GM19035 (cell line): ENCODE data around the gene PRDM16.

Experiments
- ATAC-seq: cut with Tn5 transposase; IDR thresholded peaks from one replicate; pipeline ENCODE4 v1.9.1; 2021; ENCODE audit not compliant: unreplicated experiment

The PRDM16 gene

GRCh38 chr1:3120994-3121393 lies 52.0 kb downstream of the PRDM16 start:
- ATAC-seq = no peak

- ATAC-seq = no peak
Measured at GRCh38 chr1:3121401-3122210, 52.6 kb downstream of the PRDM16 start.

GRCh38 chr1:3122311-3122710 lies 53.3 kb downstream of the PRDM16 start:
- ATAC-seq = no peak

- no peak for ATAC-seq
Measured at GRCh38 chr1:3124246-3124645, 55.2 kb downstream of the PRDM16 start.

GRCh38 chr1:3125078-3125477 lies 56.1 kb downstream of the PRDM16 start:
- ATAC-seq = no peak

GRCh38 chr1:3125546-3126368 lies 56.8 kb downstream of the PRDM16 start:
- no peak for ATAC-seq

- ATAC-seq = no peak
Measured at GRCh38 chr1:3126756-3127678, 58.0 kb downstream of the PRDM16 start.

GRCh38 chr1:3127738-3128137 lies 58.7 kb downstream of the PRDM16 start:
- no peak for ATAC-seq

GRCh38 chr1:3128431-3129132 lies 59.6 kb downstream of the PRDM16 start:
- no peak for ATAC-seq

GRCh38 chr1:3129133-3129490 lies 60.1 kb downstream of the PRDM16 start:
- no peak for ATAC-seq

- no peak for ATAC-seq
Measured at GRCh38 chr1:3130268-3130667, 61.3 kb downstream of the PRDM16 start.

GRCh38 chr1:3132660-3133059 lies 63.7 kb downstream of the PRDM16 start:
- ATAC-seq = no peak

GRCh38 chr1:3133686-3134085 lies 64.7 kb downstream of the PRDM16 start:
- ATAC-seq = no peak

- ATAC-seq = no peak
Measured at GRCh38 chr1:3134381-3135072, 65.5 kb downstream of the PRDM16 start.

GRCh38 chr1:3135073-3135702 lies 66.2 kb downstream of the PRDM16 start:
- ATAC-seq = no peak

GRCh38 chr1:3135744-3136455 lies 66.9 kb downstream of the PRDM16 start:
- ATAC-seq = no peak

GRCh38 chr1:3136532-3136931 lies 67.5 kb downstream of the PRDM16 start:
- no peak for ATAC-seq

GRCh38 chr1:3137111-3138100 lies 68.4 kb downstream of the PRDM16 start:
- ATAC-seq = no peak
